ENCODE measurements around the gene HABP2. TPM values are rescaled to one million over a fixed set of nuclear protein-coding genes. Genes with fewer than 3 reads are reported as not detected.
A peak's percentile ranks its signal among the peaks of the same experiment; 100 is the strongest.

The HABP2 gene
- total RNA-seq, 1 donor from 2014 or later = not detected

GRCh38 chr10:113522460-113522859 is 30.4 kb upstream of the HABP2 start:
- DNase-seq (ENCODE audit: low spot score in 2 of 2) = no peak
- Histone ChIP-seq H3K36me3 (no peaks in the 10 kb centered on the region), H3K4me1 (peaks cover 0 to 20% of the 10 kb centered on the region in 2 donors), H3K4me3 (no peak overlapping the region), H3K27ac (peak overlapping the region; percentile 50 to 64), H3K9me3 (no peaks in the 10 kb centered on the region), H3K27me3 (no peaks in the 10 kb centered on the region)
- no peak for TF ChIP-seq CTCF (IDR thresholded peaks at IDR 0.05)
- intact Hi-C loops (cut with DNase I) = loop anchor here (2.0 to 5.0 kb wide), 5 partner anchors 82 to 1050 kb away; no protein-coding TSS in a partner anchor

GRCh38 chr10:113523071-113523470 is 29.8 kb upstream of the HABP2 start:
- Histone ChIP-seq H3K4me1 (peaks cover 0 to 20% of the 10 kb centered on the region in 2 donors), H3K9me3 (no peaks in the 10 kb centered on the region), H3K36me3 (no peaks in the 10 kb centered on the region), H3K27me3 (no peaks in the 10 kb centered on the region), H3K27ac (peak overlapping the region; percentile 50 to 64), H3K4me3 (no peak overlapping the region)
- intact Hi-C loops (cut with DNase I) = loop anchor here (2.0 to 5.0 kb wide), 5 partner anchors 82 to 1051 kb away; no protein-coding TSS in a partner anchor
- no peak for TF ChIP-seq CTCF (IDR thresholded peaks at IDR 0.05)
- no peak for DNase-seq (ENCODE audit: low spot score in 2 of 2)

- H3K27ac ChIP-seq = peak overlapping the region in 1 of 2 donors; percentile 64
- intact Hi-C loops (cut with DNase I) = loop anchor here (2.0 to 5.0 kb wide), 5 partner anchors 83 to 1051 kb away; no protein-coding TSS in a partner anchor
- peaks cover 0 to 20% of the 10 kb centered on the region in 2 donors for H3K4me1 ChIP-seq
- H3K36me3 ChIP-seq = no peaks in the 10 kb centered on the region
- H3K9me3 ChIP-seq = no peaks in the 10 kb centered on the region
- no peaks in the 10 kb centered on the region for H3K27me3 ChIP-seq
- DNase-seq (ENCODE audit: low spot score in 2 of 2) = no peak
- no peak overlapping the region for H3K4me3 ChIP-seq
- TF ChIP-seq CTCF (IDR thresholded peaks at IDR 0.05) = no peak
Measured at GRCh38 chr10:113523628-113524027, 29.2 kb upstream of the HABP2 start.

- peaks cover 0 to 20% of the 10 kb centered on the region in 2 donors for H3K4me1 ChIP-seq
- intact Hi-C loops (cut with DNase I) = loop anchor here (5.0 kb wide), 4 partner anchors 137 to 1052 kb away; no protein-coding TSS in a partner anchor
- no peak overlapping the region for H3K4me3 ChIP-seq
- H3K9me3 ChIP-seq = no peaks in the 10 kb centered on the region
- no peak for TF ChIP-seq CTCF (IDR thresholded peaks at IDR 0.05)
- no peak for DNase-seq (ENCODE audit: low spot score in 2 of 2)
- no peaks in the 10 kb centered on the region for H3K27me3 ChIP-seq
- no peak overlapping the region for H3K27ac ChIP-seq
- no peaks in the 10 kb centered on the region for H3K36me3 ChIP-seq
Measured at GRCh38 chr10:113524120-113524519, 28.7 kb upstream of the HABP2 start.

GRCh38 chr10:113524539-113525490 is 28.0 kb upstream of the HABP2 start:
- H3K36me3 ChIP-seq = no peaks in the 10 kb centered on the region
- H3K27ac ChIP-seq = no peak overlapping the region
- no peaks in the 10 kb centered on the region for H3K9me3 ChIP-seq
- DNase-seq (ENCODE audit: low spot score in 2 of 2) = no peak
- TF ChIP-seq CTCF (IDR thresholded peaks at IDR 0.05) = no peak
- H3K4me3 ChIP-seq = no peak overlapping the region
- H3K4me1 ChIP-seq = peaks cover 0 to 20% of the 10 kb centered on the region in 2 donors
- H3K27me3 ChIP-seq = no peaks in the 10 kb centered on the region
- intact Hi-C loops (cut with DNase I) = loop anchor here (5.0 kb wide), 4 partner anchors 138 to 1053 kb away; no protein-coding TSS in a partner anchor

Measured in ascending aorta (tissue), 2 donors.